ENCODE data around the gene MTMR4. TPM values are rescaled to one million over a fixed set of nuclear protein-coding genes. Genes with fewer than 3 reads are reported as not detected.
A peak's percentile ranks its signal among the peaks of the same experiment; 100 is the strongest.
"Not testable (repeated sequence)": the region's sequence is repeated elsewhere in the genome, so short reads cannot be mapped to it uniquely, and the experiment has no call there.

Gene MTMR4
- total RNA-seq = 10 to 100 TPM; 79.4 to 92.8 (median 81.8) TPM

DNA sequence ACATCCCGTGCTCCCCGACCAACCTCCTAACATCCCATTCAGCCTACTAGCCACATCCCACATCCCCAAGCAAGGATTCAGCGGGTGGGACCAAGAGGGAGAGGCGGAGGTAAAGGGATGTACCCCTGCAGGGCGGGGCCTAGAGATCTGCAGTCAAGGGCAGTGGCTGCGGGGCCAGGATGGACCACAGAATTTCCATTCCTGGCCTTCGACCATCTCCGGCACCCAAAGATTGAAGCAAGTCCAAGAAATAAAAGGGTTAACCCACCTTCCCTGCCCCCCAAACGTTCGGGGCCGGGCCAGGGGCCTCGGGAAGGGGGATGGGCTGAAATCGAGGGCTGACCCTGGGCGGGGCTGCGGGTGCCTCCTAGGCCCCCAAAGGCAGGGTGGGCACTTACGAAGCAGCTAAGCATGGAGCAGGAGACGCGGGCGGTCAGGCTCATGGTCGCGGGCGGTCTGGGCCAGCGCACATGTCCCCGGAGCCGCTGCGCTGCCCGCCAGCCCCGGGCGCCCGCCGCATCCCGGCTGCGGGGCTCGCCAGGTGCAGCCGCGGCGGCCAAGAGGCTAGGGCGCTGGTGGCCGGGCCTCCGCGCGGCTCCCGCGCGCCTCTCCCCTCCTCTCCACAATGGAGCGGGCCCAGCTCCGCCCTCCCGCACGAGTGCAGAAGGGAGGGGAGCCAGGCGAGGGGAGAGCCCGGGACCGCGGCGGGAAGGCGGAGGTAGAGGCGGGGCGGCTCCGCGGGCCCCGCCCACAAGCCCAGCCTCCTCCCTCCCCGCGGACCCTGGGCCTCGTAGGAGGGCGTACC, at the start of gene MTMR4:
Gene MTMR4, minus strand, starts transcription at position 674 of the 805 bp plus-strand sequence. Its CDS starts 231 bp downstream, at position 443.
- peak within 1 kb of the TSS; percentile 87 for H3K4me3 Mint-ChIP-seq

DNA sequence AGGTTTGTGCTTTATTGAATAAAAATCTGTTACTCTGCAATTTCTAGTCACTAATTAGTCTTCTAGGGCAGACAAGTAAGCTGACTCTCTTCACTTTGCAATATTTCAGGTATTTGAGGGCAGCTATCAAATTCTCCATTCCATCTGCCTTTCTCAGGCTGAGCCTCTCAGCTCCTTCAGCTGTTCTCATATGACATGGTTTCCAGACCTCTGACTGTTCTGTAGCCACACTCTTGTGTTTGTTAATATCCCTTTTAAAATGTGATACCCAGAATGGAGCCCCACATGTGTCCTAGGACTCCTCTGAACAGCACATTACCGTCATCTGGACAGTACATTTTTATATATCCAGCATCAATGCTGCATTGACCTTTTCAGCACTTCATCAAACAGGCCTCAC, 46.1 kb upstream of the MTMR4 start:
- Mint-ChIP-seq H3K36me3 (ENCODE audit: insufficient read depth) (no peaks in the 10 kb centered on the region), H3K4me1 (ENCODE audit: low read depth) (peaks cover 5% of the 10 kb centered on the region), H3K9me3 (no peaks in the 10 kb centered on the region), H3K4me3 (no peak overlapping the region), H3K27me3 (ENCODE audit: low read depth) (peaks cover 2% of the 10 kb centered on the region)
- DNase-seq = no peak
- no peak for ATAC-seq

More for the DNA sequence above, at the start of gene MTMR4:
- peak; percentile 64 for DNase-seq
- H3K36me3 Mint-ChIP-seq (ENCODE audit: insufficient read depth) = peaks cover 22% of the 10 kb centered on the region
- no peaks in the 10 kb centered on the region for H3K9me3 Mint-ChIP-seq
- peak; percentile 24 to 31 for ATAC-seq
- H3K4me1 Mint-ChIP-seq (ENCODE audit: low read depth) = peaks cover 43% of the 10 kb centered on the region
- H3K27me3 Mint-ChIP-seq (ENCODE audit: low read depth) = no peaks in the 10 kb centered on the region

DNA sequence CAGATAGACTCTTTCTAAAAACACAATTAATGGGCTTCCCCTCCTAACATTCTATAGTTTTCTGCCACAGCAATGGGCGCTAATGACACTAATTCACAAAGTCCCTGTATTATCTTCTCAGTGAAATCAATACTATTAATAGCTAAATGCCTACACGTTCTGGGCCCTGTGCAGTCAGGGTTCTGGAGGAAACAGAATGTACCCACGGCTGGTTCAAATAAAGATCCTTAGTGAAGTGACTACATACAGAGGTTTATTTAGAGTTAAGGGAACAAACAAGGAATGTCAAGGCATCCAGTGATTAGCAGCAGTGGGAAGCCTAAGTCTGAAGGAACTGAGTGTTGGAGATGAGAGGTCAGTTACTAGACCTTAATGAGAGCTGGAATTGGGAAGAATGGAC, 43.5 kb upstream of the MTMR4 start:
- H3K4me3 Mint-ChIP-seq = no peak overlapping the region
- DNase-seq = no peak
- no peaks in the 10 kb centered on the region for H3K9me3 Mint-ChIP-seq
- H3K27me3 Mint-ChIP-seq (ENCODE audit: low read depth) = peaks cover 2% of the 10 kb centered on the region
- ATAC-seq = no peak
- H3K4me1 Mint-ChIP-seq (ENCODE audit: low read depth) = peaks cover 5% of the 10 kb centered on the region
- H3K36me3 Mint-ChIP-seq (ENCODE audit: insufficient read depth) = no peaks in the 10 kb centered on the region

DNA sequence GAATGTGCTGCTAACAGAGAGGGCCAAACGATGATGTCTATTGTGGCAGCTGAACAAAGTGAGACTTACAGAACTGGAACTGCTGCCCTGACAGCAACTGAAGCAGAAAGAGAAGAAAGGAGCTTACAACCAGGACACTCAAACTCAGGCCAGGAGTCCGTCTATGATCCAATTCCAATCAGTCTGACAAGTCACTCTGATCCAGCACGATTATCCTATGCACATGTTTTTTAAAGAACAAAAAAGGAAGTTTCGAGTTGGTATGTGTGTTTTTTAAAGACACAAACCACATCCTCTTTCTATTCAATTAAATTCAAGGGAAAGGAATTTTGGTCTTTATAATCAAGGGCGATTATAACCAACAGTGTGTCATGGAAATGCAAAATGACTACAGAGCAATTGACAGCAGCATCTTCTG, 42.4 kb upstream of the MTMR4 start:
- peaks cover 2% of the 10 kb centered on the region for H3K27me3 Mint-ChIP-seq (ENCODE audit: low read depth)
- DNase-seq (no peak), ATAC-seq (no peak)
- H3K4me3 Mint-ChIP-seq = no peak overlapping the region
- H3K9me3 Mint-ChIP-seq = no peaks in the 10 kb centered on the region
- no peaks in the 10 kb centered on the region for H3K36me3 Mint-ChIP-seq (ENCODE audit: insufficient read depth)
- peaks cover 5% of the 10 kb centered on the region for H3K4me1 Mint-ChIP-seq (ENCODE audit: low read depth)

DNA sequence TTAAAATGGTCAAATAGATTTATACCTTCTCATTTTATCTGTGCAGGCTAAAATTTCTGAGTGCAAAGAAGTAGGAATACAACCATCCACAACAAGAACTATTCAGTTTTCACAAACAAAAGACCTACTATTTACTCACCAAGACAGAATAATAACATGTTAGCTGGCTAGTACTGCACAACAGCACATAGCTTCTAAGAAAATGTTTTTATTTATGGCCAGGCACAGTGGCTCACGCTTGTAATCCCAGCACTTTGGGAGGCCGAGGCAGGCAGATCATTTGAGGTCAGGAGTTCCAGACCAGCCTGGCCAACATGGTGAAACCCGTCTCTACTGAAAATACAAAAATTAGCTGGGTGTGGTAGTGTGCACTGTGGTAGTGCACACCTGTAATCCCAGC, 40.7 kb upstream of the MTMR4 start:
- not testable (repeated sequence) for H3K4me1 Mint-ChIP-seq (ENCODE audit: low read depth); ATAC-seq; H3K36me3 Mint-ChIP-seq (ENCODE audit: insufficient read depth); H3K9me3 Mint-ChIP-seq; H3K4me3 Mint-ChIP-seq; H3K27me3 Mint-ChIP-seq (ENCODE audit: low read depth); DNase-seq

DNA sequence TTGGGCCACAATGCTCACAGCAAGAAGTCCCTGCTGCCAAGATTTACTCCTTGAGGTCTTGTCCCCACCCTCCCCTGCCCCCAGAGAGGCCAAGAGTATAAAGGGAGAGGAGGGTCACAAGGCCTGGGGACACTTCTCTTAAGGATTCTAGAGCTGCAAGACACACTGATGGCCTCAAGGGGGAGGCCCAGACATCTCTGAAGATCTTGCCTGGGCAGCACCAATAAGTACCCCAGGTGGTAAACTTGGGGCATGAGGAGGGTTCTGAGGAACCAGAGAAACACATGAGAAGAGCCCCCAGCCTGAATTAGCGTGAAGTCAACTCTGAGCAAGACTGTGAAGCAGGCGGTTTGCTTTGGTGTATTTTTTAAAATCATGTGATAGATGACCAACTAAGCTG, 26.8 kb upstream of the MTMR4 start:
- H3K9me3 Mint-ChIP-seq = no peaks in the 10 kb centered on the region
- no peak overlapping the region for H3K4me3 Mint-ChIP-seq
- no peaks in the 10 kb centered on the region for H3K4me1 Mint-ChIP-seq (ENCODE audit: low read depth)
- DNase-seq (no peak), ATAC-seq (peak in 1 of 2 donors; percentile 55)
- H3K36me3 Mint-ChIP-seq (ENCODE audit: insufficient read depth) = no peaks in the 10 kb centered on the region
- H3K27me3 Mint-ChIP-seq (ENCODE audit: low read depth) = no peaks in the 10 kb centered on the region

DNA sequence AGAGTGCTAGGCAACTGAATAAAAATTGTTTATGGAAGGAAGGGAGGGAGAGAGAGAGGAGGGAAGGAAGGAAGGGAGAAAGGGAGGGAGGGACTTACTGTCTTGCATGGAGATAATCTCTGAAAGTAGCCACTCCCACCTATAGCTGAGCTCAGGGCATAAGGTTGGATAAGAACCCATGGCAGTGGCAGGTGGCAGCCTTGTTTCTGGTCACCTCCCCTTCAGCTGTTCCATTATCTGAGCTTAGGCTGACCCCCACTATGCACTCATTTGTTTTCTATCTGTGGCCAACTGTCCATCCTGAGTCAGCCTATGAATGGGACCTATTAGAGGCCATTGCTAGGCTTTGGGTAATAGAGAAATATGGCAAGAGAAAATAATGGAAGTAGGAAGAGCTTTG, 25.3 kb upstream of the MTMR4 start:
- no peaks in the 10 kb centered on the region for H3K9me3 Mint-ChIP-seq
- H3K27me3 Mint-ChIP-seq (ENCODE audit: low read depth) = peaks cover 6% of the 10 kb centered on the region
- no peak for ATAC-seq
- no peak for DNase-seq
- H3K4me3 Mint-ChIP-seq = no peak overlapping the region
- no peaks in the 10 kb centered on the region for H3K36me3 Mint-ChIP-seq (ENCODE audit: insufficient read depth)
- H3K4me1 Mint-ChIP-seq (ENCODE audit: low read depth) = no peaks in the 10 kb centered on the region

DNA sequence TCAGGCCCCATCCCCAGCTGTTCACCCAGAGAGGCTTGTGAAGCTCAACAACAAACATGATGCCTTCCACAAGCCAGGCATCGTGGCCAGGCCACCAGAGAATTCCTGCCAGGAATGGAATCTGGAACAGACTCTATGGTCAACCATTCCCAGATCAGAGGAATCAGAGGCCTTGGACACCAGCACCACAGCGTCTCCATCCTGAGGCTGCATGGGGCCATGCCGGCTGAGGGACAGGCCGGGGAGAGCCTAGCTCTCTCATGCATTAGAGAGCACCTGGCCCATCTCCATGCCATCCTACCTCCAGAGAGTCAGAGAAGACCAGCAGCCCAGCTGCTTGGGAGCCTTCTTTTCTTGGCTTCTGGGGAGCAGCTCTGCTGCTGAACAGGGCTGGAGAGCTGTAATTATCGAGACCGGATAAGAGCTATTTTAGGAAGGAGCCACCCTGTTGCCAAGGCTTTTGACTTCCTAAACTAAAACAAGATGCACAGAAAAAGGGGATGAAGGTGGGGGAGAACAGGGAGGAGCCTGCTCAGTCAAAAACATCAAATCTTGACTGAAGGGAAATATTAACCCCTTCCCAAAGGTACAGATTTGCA, 24.5 kb upstream of the MTMR4 start:
- Mint-ChIP-seq H3K4me3 (no peak overlapping the region), H3K9me3 (no peaks in the 10 kb centered on the region), H3K4me1 (ENCODE audit: low read depth) (no peaks in the 10 kb centered on the region), H3K36me3 (ENCODE audit: insufficient read depth) (no peaks in the 10 kb centered on the region), H3K27me3 (ENCODE audit: low read depth) (peaks cover 11% of the 10 kb centered on the region)
- DNase-seq (no peak), ATAC-seq (no peak)

DNA sequence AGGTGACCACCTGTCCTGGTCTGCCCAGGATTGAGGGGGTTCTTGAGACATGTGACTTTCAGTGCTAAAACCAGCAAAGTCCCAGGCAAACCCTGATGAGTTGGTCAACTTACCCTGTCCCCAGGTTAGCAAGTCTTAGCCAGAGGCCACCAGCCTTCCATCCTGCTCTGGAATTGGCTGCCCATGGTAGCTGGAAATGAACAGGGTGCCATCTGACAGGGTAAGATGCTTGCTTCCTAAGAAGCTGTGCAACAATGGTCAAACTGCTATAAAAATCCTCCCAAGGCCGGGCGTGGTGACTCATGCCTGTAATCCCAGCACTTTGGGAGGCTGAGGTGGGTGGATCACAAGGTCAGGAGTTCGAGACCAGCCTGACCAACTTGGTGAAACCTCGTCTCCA, 22.8 kb upstream of the MTMR4 start:
- H3K4me3 Mint-ChIP-seq = no peak overlapping the region
- DNase-seq (no peak), ATAC-seq (no peak)
- no peaks in the 10 kb centered on the region for H3K36me3 Mint-ChIP-seq (ENCODE audit: insufficient read depth)
- no peaks in the 10 kb centered on the region for H3K9me3 Mint-ChIP-seq
- peaks cover 13% of the 10 kb centered on the region for H3K27me3 Mint-ChIP-seq (ENCODE audit: low read depth)
- no peaks in the 10 kb centered on the region for H3K4me1 Mint-ChIP-seq (ENCODE audit: low read depth)

DNA sequence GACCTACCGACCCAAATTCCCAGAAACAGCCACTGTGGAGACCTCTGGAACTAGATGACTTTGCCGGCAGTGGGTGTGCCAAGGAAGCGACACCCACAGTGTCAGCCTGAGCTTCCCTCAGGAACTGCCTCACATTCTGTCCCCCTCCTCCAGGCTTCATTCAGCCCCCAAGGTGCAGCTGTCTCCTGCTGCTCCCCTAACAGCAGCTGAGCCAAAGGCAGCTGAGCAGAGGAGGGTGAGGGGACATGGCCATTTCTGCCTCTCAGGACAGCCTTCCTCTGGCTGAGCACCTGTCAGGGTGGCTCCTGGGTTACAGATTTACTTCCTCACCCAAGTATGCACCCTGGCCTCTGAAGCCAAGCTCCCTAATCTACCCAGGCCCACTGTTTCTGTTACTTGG, 22.1 kb upstream of the MTMR4 start:
- Mint-ChIP-seq H3K27me3 (ENCODE audit: low read depth) (peaks cover 13% of the 10 kb centered on the region), H3K4me3 (no peak overlapping the region), H3K36me3 (ENCODE audit: insufficient read depth) (no peaks in the 10 kb centered on the region), H3K4me1 (ENCODE audit: low read depth) (no peaks in the 10 kb centered on the region), H3K9me3 (no peaks in the 10 kb centered on the region)
- DNase-seq (no peak), ATAC-seq (no peak)

DNA sequence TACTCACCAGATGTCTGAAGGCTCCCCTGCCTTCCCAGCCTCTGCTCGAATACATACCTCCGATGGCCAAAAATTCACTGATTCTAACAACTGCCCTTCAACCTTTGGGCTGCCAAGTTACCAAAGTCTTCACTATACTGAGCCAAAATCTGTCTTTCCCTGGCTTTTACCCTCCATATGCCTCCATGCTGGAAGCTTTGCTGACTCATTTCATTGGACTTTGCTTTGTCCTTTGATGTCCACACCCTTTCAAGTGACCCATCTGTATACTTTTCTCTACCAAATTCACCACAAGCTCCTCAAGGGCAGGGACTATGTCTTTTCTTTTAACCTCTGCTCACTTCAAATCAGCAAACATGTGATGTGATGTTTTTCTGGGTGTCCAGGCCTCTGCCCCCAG, 21.0 kb upstream of the MTMR4 start:
- ATAC-seq (no peak), DNase-seq (no peak)
- Mint-ChIP-seq H3K4me3 (no peak overlapping the region), H3K9me3 (no peaks in the 10 kb centered on the region), H3K36me3 (ENCODE audit: insufficient read depth) (no peaks in the 10 kb centered on the region), H3K27me3 (ENCODE audit: low read depth) (peaks cover 13% of the 10 kb centered on the region), H3K4me1 (ENCODE audit: low read depth) (no peaks in the 10 kb centered on the region)

DNA sequence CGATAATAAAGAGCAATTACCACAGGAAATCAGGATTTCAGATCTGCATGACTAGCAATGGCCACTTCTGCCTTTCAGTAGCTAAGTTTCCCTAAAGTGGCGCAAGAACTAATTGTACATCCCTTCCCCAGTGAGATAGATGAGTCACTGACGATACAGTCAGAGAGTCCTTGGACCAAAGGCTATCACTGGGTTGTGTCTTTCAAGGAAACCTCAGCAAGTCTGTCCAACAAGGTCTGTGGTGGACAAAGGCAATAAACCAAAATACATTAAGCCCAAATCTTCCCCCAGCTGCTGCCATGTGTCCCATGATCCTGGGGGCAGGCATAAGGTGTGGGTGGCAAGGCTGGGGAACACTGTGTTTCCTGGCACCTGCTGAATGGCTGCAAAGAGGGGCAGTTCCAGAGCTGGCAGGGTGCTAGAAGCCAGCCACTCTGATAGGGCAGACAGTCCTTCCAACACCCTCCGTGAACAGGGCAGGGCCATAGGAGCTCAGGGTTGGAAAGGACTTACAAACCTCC, 20.5 kb upstream of the MTMR4 start:
- ATAC-seq = no peak
- Mint-ChIP-seq H3K4me3 (no peak overlapping the region), H3K9me3 (no peaks in the 10 kb centered on the region), H3K4me1 (ENCODE audit: low read depth) (no peaks in the 10 kb centered on the region), H3K27me3 (ENCODE audit: low read depth) (peaks cover 13% of the 10 kb centered on the region), H3K36me3 (ENCODE audit: insufficient read depth) (no peaks in the 10 kb centered on the region)
- no peak for DNase-seq

DNA sequence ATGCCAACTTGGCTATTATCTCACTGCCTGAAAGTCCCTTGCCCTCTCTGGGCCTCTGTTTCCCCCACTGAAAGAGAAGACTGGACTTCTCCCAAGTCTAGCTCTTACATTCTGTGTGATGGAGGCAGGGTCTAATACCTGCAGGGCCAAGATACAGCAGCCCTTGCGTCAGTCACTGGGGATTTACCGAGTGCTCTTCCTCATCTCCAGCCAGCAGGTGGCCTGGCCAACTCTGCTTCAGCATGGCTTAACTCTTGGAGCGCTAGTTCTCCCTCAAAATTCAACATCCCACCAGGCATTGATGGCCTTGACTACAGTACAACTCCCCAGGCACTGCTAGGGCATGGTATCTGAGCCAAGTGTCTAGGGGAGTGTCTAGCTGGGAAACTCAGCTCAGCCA, 19.9 kb upstream of the MTMR4 start:
- ATAC-seq (no peak), DNase-seq (no peak)
- peaks cover 17% of the 10 kb centered on the region for H3K27me3 Mint-ChIP-seq (ENCODE audit: low read depth)
- H3K4me1 Mint-ChIP-seq (ENCODE audit: low read depth) = no peaks in the 10 kb centered on the region
- H3K36me3 Mint-ChIP-seq (ENCODE audit: insufficient read depth) = no peaks in the 10 kb centered on the region
- no peaks in the 10 kb centered on the region for H3K9me3 Mint-ChIP-seq
- H3K4me3 Mint-ChIP-seq = no peak overlapping the region

DNA sequence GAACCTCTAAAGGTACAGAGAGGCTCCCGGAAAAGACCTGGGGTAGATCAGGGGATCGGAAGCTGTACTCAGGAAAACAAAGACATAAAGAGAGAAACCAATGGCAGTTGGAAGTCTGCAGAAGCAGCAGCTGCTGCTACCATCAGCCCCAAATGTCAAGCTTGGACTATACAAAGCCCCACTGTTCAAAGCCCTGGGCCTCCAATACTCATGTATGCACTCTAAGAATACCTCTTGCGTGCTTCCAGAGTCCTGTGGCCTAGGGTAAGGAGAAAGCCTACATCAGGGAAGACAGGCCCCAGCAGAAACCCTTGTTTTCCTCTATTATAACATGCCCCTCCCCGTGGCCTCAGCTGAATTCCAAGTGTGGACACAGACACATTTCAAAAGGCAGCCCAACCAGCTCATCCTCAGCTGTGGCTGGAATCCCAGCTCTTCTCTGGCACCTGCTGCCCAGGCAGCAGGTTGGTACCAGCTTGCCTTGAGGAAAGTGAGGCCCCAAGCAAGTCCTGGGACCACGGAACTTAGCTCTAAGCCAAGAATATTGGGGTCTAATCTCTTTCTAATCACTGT, 19.3 kb upstream of the MTMR4 start:
- H3K36me3 Mint-ChIP-seq (ENCODE audit: insufficient read depth) = no peaks in the 10 kb centered on the region
- no peaks in the 10 kb centered on the region for H3K4me1 Mint-ChIP-seq (ENCODE audit: low read depth)
- DNase-seq (no peak), ATAC-seq (no peak)
- H3K9me3 Mint-ChIP-seq = no peaks in the 10 kb centered on the region
- H3K27me3 Mint-ChIP-seq (ENCODE audit: low read depth) = peaks cover 18% of the 10 kb centered on the region
- H3K4me3 Mint-ChIP-seq = no peak overlapping the region

DNA sequence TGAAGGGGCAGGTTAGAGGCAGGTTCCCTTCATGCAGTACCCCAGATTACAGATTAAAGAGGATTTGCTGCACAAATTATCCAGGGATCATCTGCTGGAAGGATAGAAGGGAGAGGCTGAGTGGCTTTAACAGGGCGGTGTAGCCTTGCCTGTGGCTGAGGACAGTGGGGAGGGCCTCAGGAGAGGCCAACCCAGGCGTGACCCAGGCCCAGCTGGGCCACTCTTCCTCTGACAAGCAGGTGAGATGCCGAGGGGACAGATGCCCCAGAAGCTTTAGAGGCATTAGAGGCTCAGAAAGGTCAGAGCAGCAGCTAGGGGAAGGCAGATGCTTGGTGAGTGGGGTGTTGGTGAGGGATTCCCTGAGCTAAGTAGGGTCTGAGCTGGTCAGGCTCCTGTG, 18.1 kb upstream of the MTMR4 start:
- Mint-ChIP-seq H3K4me1 (ENCODE audit: low read depth) (no peaks in the 10 kb centered on the region), H3K9me3 (no peaks in the 10 kb centered on the region), H3K36me3 (ENCODE audit: insufficient read depth) (no peaks in the 10 kb centered on the region), H3K4me3 (peak overlapping the region; percentile 3), H3K27me3 (ENCODE audit: low read depth) (peaks cover 18% of the 10 kb centered on the region)
- ATAC-seq (no peak), DNase-seq (no peak)

All from activated T-cell treated with anti-CD3 and anti-CD28 coated beads, Interleukin-2, amount 50 U/mL, for 4 hours (primary cell).